ENCODE data around the gene NLN.

DNA sequence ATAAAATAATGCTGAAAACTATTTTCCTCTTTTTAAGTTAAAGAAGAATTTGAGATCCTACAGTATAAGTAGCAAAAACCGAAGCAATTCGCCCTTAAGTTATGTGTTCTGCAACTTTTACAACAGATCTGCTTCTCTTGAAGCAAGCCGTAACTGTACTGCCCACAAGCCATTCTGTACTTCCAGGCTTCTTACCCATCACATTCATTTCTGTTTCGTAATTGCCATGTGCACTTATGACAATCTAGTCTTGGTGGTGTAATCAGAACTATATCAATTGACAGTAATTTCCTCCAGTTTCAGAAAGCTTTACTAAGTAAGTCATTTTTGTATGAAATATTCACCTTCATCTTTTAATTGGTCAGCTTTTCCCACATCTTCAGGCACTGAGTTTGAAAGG, 13.9 kb upstream of the NLN start:
- TF ChIP-seq POLR2AphosphoS5 (IDR thresholded peaks at IDR 0.05) (no peak), POLR2A (IDR thresholded peaks at IDR 0.05) (no peak)
